Smooth muscle cell (in vitro differentiated cells): ENCODE data around the gene PCP4L1. TPM values are rescaled to one million over a fixed set of nuclear protein-coding genes. Genes with fewer than 3 reads are reported as not detected.

Experiments
- DNase-seq: peaks from one replicate; lab custom pipeline; 2025; ENCODE audit not compliant: unreplicated experiment; lab: John Stamatoyannopoulos, UW
- H2AFZ ChIP-seq: fragments of 200-600 bp; sonication (generic); 2 replicates; pipeline ENCODE4 v1.6.0; 2016; ENCODE audit warnings: antibody characterized with exemption, low read depth, mild to moderate bottlenecking
- H3F3A ChIP-seq: fragments of 200-600 bp; sonication (generic); 2 replicates; pipeline ENCODE4 v1.6.0; 2017; ENCODE audit warnings: antibody characterized with exemption, low read depth
- H3K27ac ChIP-seq: fragments of 200-600 bp; sonication (generic); 2 replicates; pipeline ENCODE4 v1.5.1; 2016; ENCODE audit warnings: low read depth, mild to moderate bottlenecking
- H3K27me3 ChIP-seq: fragments of 200-600 bp; sonication (generic); 2 replicates; pipeline ENCODE4 v1.6.1; 2016; ENCODE audit warnings: low read depth, mild to moderate bottlenecking
- H3K36me3 ChIP-seq: fragments of 200-600 bp; sonication (generic); 2 replicates; pipeline ENCODE4 v1.5.1; 2016; ENCODE audit warnings: low read depth
- H3K4me1 ChIP-seq: fragments of 200-600 bp; sonication (generic); 2 replicates; pipeline ENCODE4 v1.5.1; 2016; ENCODE audit warnings: low read depth
- H3K4me2 ChIP-seq: fragments of 200-600 bp; sonication (generic); 2 replicates; pipeline ENCODE4 v1.6.0; 2016; ENCODE audit warnings: mild to moderate bottlenecking
- H3K4me3 ChIP-seq: fragments of 200-600 bp; sonication (generic); 2 replicates; pipeline ENCODE4 v1.5.1; 2016; ENCODE audit warnings: mild to moderate bottlenecking
- H3K79me2 ChIP-seq: fragments of 200-600 bp; sonication (generic); 2 replicates; pipeline ENCODE4 v1.6.0; 2016; ENCODE audit warnings: low read depth, mild to moderate bottlenecking
- H3K9ac ChIP-seq: fragments of 200-600 bp; sonication (generic); 2 replicates; pipeline ENCODE4 v1.6.0; 2016; ENCODE audit warnings: low read depth
- H3K9me3 ChIP-seq: fragments of 200-600 bp; sonication (generic); replicated peaks from 2 replicates; pipeline ENCODE4 v1.5.1; 2016; ENCODE audit warnings: low read depth
- H4K20me1 ChIP-seq: fragments of 200-600 bp; sonication (generic); 2 replicates; pipeline ENCODE4 v1.6.0; 2016; ENCODE audit warnings: low read depth
- CTCF ChIP-seq: fragments of 200-600 bp; sonication (generic); IDR thresholded peaks from 2 replicates; pipeline ENCODE4 v1.5.1; 2017; ENCODE audit warnings: borderline replicate concordance, mild to moderate bottlenecking, antibody characterized with exemption; ENCODE audit not compliant: insufficient read depth, poor library complexity, severe bottlenecking
- WGBS: methylation state at CpG from one replicate; pipeline ENCODE4 v1.1.7; 2016; ENCODE audit warnings: low lambda C conversion rate; 5-methylcytosine and 5-hydroxymethylcytosine counted together
- polyA plus RNA-seq: library from polyadenylated mRNA; unstranded; fragments of >200 nt; fragmentation: Nextera tagmentation; extraction: Ambion mirVana; gene quantifications from 2 replicates; pipeline ENCODE4 v1.2.1, GENCODE V29; 2016
- total RNA-seq: library from RNA; depleted of rRNA; stranded (reverse); fragments of >200 nt; gene quantifications from 2 replicates; pipeline ENCODE4 v1.2.3, GENCODE V29; 2014

The PCP4L1 gene
- total and polyA plus RNA-seq, 2 experiments from 2014 or later = 0.13 TPM; not detected in 1

GRCh38 chr1:161290779-161291178 lies 32.2 kb downstream of the PCP4L1 start:
- Histone ChIP-seq H3K9me3 (no peaks in the 10 kb centered on the region), H3K4me3 (no peak overlapping the region), H3K27me3 (peaks cover 1% of the 10 kb centered on the region), H3K4me2 (no peak overlapping the region), H2AFZ (no peak overlapping the region), H3K79me2 (no peaks in the 10 kb centered on the region), H3F3A (no peaks in the 10 kb centered on the region), H3K27ac (no peak overlapping the region), H3K4me1 (no peaks in the 10 kb centered on the region), H3K36me3 (no peaks in the 10 kb centered on the region), H4K20me1 (no peaks in the 10 kb centered on the region), H3K9ac (no peak overlapping the region)
- WGBS = 75% methylated on average over 1 of the region's 1 CpG
- DNase-seq = no peak
- TF ChIP-seq CTCF = no peak

- no peaks in the 10 kb centered on the region for H3K4me1 ChIP-seq
- H3F3A ChIP-seq = no peaks in the 10 kb centered on the region
- no peaks in the 10 kb centered on the region for H4K20me1 ChIP-seq
- no peak for TF ChIP-seq CTCF
- no peak overlapping the region for H3K9ac ChIP-seq
- no peaks in the 10 kb centered on the region for H3K27me3 ChIP-seq
- no peak overlapping the region for H3K4me3 ChIP-seq
- no peaks in the 10 kb centered on the region for H3K9me3 ChIP-seq
- H2AFZ ChIP-seq = no peak overlapping the region
- H3K27ac ChIP-seq = no peak overlapping the region
- no peak overlapping the region for H3K4me2 ChIP-seq
- no peaks in the 10 kb centered on the region for H3K36me3 ChIP-seq
- no peak for DNase-seq
- H3K79me2 ChIP-seq = no peaks in the 10 kb centered on the region
Observed at GRCh38 chr1:161297415-161297814, 38.9 kb downstream of the PCP4L1 start.

- Histone ChIP-seq H3K4me1 (no peaks in the 10 kb centered on the region), H3K27ac (no peak overlapping the region), H2AFZ (no peak overlapping the region), H3K79me2 (no peaks in the 10 kb centered on the region), H4K20me1 (no peaks in the 10 kb centered on the region), H3K36me3 (no peaks in the 10 kb centered on the region), H3K4me2 (no peak overlapping the region), H3K9me3 (no peaks in the 10 kb centered on the region), H3F3A (no peaks in the 10 kb centered on the region), H3K4me3 (no peak overlapping the region), H3K9ac (no peak overlapping the region), H3K27me3 (no peaks in the 10 kb centered on the region)
- 94% methylated on average over 6 of the region's 6 CpGs for WGBS
- no peak for DNase-seq
- no peak for TF ChIP-seq CTCF
Observed at GRCh38 chr1:161298116-161298515, 39.6 kb downstream of the PCP4L1 start.

GRCh38 chr1:161299347-161299746 lies 40.8 kb downstream of the PCP4L1 start:
- Histone ChIP-seq H4K20me1 (no peaks in the 10 kb centered on the region), H3K36me3 (no peaks in the 10 kb centered on the region), H3K27ac (no peak overlapping the region), H3K9me3 (no peaks in the 10 kb centered on the region), H3K4me1 (no peaks in the 10 kb centered on the region), H3K4me3 (no peak overlapping the region), H2AFZ (no peak overlapping the region), H3K4me2 (no peak overlapping the region), H3F3A (no peaks in the 10 kb centered on the region), H3K9ac (no peak overlapping the region), H3K27me3 (no peaks in the 10 kb centered on the region), H3K79me2 (no peaks in the 10 kb centered on the region)
- WGBS = 73% methylated on average over 9 of the region's 9 CpGs
- no peak for TF ChIP-seq CTCF
- no peak for DNase-seq
